H1 (cell line): ENCODE results near the gene GIPR.

Experiments
- EZH2 ChIP-seq: fragments of 200-600 bp; sonication (generic); IDR thresholded peaks from 2 replicates; pipeline ENCODE4 v1.7.1; 2012; ENCODE audit warnings: low read depth, mild to moderate bottlenecking, moderate library complexity, low read length, inconsistent platforms; ENCODE audit not compliant: severe bottlenecking
- HDAC2 ChIP-seq, 2 experiments: fragments of 300-600 bp in 1 of 2; sonication (generic) in 1 of 2; IDR thresholded peaks; 2 replicates each; pipeline ENCODE4 v1.6.1; 2011 to 2012; ENCODE audit warnings: low read depth in 2 of 2, low read length in 2 of 2, mild to moderate bottlenecking in 2 of 2, moderate library complexity in 2 of 2, borderline replicate concordance in 1 of 2, inconsistent platforms in 1 of 2
- POLR2AphosphoS5 ChIP-seq: IDR thresholded peaks from 2 replicates; pipeline ENCODE4 v1.6.1; 2011; ENCODE audit warnings: low read depth, low read length
- POU5F1 ChIP-seq: IDR thresholded peaks from 2 replicates; pipeline ENCODE4 v1.6.1; 2011; ENCODE audit warnings: low read depth, mild to moderate bottlenecking, low read length, moderate library complexity
- RXRA ChIP-seq: IDR thresholded peaks from 2 replicates; pipeline ENCODE4 v1.6.1; 2011; ENCODE audit warnings: low read depth, mild to moderate bottlenecking, low read length, moderate library complexity; ENCODE audit not compliant: insufficient read depth
- TAF7 ChIP-seq: optimal IDR thresholded peaks from 2 replicates; pipeline ENCODE3; 2011; ENCODE audit warnings: low read depth, mild to moderate bottlenecking, inconsistent platforms, low read length, moderate library complexity, borderline replicate concordance
- TF ChIP-seq, protein P1 (sequence below): IDR thresholded peaks from 2 replicates; pipeline ENCODE4 v1.6.1; 2011; ENCODE audit warnings: low read length, improper control_type of control experiment
- TF ChIP-seq, protein P2 (sequence below), 3 experiments: IDR thresholded peaks; 1 replicate in 2 of 3; 2 replicates in 1 of 3; pipeline versions ENCODE4 v1.5.1 to v1.6.1; 2011; ENCODE audit warnings: low read length in 3 of 3, mild to moderate bottlenecking in 3 of 3, inconsistent platforms in 2 of 3, low read depth in 1 of 3, moderate library complexity in 1 of 3; ENCODE audit not compliant: insufficient read depth in 1 of 3; ENCODE audit errors: control extremely low read depth in 1 of 3

DNA sequence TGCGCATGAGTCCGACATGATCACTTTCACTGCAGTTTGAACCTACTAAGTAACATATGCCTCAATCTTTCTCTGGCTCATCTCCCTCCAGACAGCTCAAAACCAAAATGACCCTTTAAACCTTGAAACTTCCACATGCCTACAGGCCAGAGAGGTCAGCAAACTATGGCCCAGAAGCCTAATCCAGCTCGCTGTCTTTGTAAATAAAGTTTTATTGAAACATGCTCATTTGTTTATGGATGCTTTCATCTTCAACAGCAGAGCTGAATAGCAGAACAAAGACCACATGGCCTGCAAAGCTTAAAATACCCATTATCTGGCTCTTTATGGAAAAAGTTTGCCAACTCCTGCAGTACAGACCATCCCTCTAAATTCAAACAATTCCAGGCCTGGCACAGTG is 47.1 kb downstream of the GIPR start:
- TF ChIP-seq, protein P1, sequence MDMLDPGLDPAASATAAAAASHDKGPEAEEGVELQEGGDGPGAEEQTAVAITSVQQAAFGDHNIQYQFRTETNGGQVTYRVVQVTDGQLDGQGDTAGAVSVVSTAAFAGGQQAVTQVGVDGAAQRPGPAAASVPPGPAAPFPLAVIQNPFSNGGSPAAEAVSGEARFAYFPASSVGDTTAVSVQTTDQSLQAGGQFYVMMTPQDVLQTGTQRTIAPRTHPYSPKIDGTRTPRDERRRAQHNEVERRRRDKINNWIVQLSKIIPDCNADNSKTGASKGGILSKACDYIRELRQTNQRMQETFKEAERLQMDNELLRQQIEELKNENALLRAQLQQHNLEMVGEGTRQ = no peak
- TF ChIP-seq EZH2 (no peak), RXRA (no peak), TAF7 (no peak), POLR2AphosphoS5 (no peak), HDAC2 (IDR thresholded peaks at IDR 0.05; ENCODE audit: borderline replicate concordance in 1 of 2, low read depth in 2 of 2, low read length in 2 of 2) (no peak), POU5F1 (no peak)
- TF ChIP-seq, protein P2, sequence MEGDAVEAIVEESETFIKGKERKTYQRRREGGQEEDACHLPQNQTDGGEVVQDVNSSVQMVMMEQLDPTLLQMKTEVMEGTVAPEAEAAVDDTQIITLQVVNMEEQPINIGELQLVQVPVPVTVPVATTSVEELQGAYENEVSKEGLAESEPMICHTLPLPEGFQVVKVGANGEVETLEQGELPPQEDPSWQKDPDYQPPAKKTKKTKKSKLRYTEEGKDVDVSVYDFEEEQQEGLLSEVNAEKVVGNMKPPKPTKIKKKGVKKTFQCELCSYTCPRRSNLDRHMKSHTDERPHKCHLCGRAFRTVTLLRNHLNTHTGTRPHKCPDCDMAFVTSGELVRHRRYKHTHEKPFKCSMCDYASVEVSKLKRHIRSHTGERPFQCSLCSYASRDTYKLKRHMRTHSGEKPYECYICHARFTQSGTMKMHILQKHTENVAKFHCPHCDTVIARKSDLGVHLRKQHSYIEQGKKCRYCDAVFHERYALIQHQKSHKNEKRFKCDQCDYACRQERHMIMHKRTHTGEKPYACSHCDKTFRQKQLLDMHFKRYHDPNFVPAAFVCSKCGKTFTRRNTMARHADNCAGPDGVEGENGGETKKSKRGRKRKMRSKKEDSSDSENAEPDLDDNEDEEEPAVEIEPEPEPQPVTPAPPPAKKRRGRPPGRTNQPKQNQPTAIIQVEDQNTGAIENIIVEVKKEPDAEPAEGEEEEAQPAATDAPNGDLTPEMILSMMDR (IDR thresholded peaks at IDR 0.05; ENCODE audit: control extremely low read depth in 1 of 3, insufficient read depth in 1 of 3, low read depth in 1 of 3, low read length in 3 of 3) = no peak
